ENCODE results near the gene PSMD8.

DNA sequence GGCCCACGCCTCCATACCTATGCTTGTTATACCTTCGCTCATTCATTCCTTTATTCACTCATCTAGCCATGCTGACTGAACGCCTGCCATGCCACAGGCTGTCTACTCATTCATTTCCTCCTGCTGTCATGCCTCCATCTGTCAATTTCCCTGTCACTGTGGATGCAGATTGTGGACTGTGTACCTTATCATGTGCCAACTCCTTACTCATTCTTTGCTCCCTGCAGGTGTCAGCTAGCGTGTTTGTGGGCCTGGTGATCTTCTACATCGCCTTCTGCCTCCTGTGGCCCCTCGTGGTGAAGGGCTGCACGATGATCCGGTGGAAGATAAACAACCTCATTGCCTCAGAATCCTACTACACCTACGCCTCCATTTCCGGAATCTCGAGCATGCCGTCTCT is 4.1 kb upstream of the PSMD8 start:
- TF ChIP-seq EZH2 (IDR thresholded peaks at IDR 0.05; ENCODE audit: insufficient read depth, poor library complexity, severe bottlenecking) = no peak
- TF ChIP-seq EZH2phosphoT487 (IDR thresholded peaks at IDR 0.05; ENCODE audit: insufficient read depth, low read depth) = no peak
